HEK293T (cell line): ENCODE measurements around the gene LTBP1.

Source experiments
- CTCF ChIA-PET: fragments of 350-600 bp; formaldehyde crosslinking; extraction: SDS; loops from one replicate; lab custom pipeline; 2021; ENCODE audit warnings: antibody characterized with exemption, inconsistent platforms; lab: Yijun Ruan, JAX
- POLR2A ChIA-PET: fragments of 350-600 bp; formaldehyde crosslinking; extraction: SDS; loops from one replicate; lab custom pipeline; 2020; ENCODE audit warnings: antibody characterized with exemption, inconsistent platforms; lab: Yijun Ruan, JAX
- DNase-seq: peaks from one replicate; pipeline ENCODE4 v3.0.0; 2012; ENCODE audit warnings: mixed read lengths; ENCODE audit errors: extremely low spot score
- ARNT ChIP-seq: fragments of 450-650 bp; IDR thresholded peaks from 2 replicates; pipeline ENCODE4 v1.6.1; 2017; ENCODE audit warnings: mild to moderate bottlenecking
- BHLHE40 ChIP-seq: fragments of 450-650 bp; IDR thresholded peaks from 2 replicates; pipeline ENCODE4 v1.6.1; 2016; ENCODE audit warnings: mild to moderate bottlenecking, moderate library complexity, borderline replicate concordance
- CTBP1 ChIP-seq: fragments of 450-650 bp; IDR thresholded peaks from 2 replicates; pipeline ENCODE4 v1.6.1; 2016; ENCODE audit warnings: borderline replicate concordance
- ELF4 ChIP-seq: fragments of 450-650 bp; IDR thresholded peaks from 2 replicates; pipeline ENCODE4 v1.6.1; 2017; ENCODE audit warnings: antibody characterized with exemption
- FOXA1 ChIP-seq: fragments of 450-650 bp; IDR thresholded peaks from 2 replicates; pipeline ENCODE4 v1.6.1; 2016; ENCODE audit warnings: mild to moderate bottlenecking
- FOXK2 ChIP-seq: fragments of 450-650 bp; IDR thresholded peaks from 2 replicates; pipeline ENCODE4 v1.6.1; 2016; ENCODE audit warnings: mild to moderate bottlenecking
- FOXM1 ChIP-seq: fragments of 450-650 bp; IDR thresholded peaks from 2 replicates; pipeline ENCODE4 v1.6.1; 2017; ENCODE audit warnings: mild to moderate bottlenecking, borderline replicate concordance
- HDGF ChIP-seq: fragments of 450-650 bp; IDR thresholded peaks from 2 replicates; pipeline ENCODE4 v1.6.1; 2017; ENCODE audit warnings: antibody characterized with exemption, borderline replicate concordance
- L3MBTL2 ChIP-seq: fragments of 450-650 bp; conservative IDR thresholded peaks from 2 replicates; pipeline ENCODE4 v1.6.1; 2016; ENCODE audit warnings: mild to moderate bottlenecking
- LEF1 ChIP-seq: fragments of 450-650 bp; IDR thresholded peaks from 2 replicates; pipeline ENCODE4 v1.6.1; 2017; ENCODE audit warnings: mild to moderate bottlenecking, borderline replicate concordance
- NFRKB ChIP-seq: fragments of 450-650 bp; IDR thresholded peaks from 2 replicates; pipeline ENCODE4 v1.6.1; 2016; ENCODE audit warnings: mild to moderate bottlenecking, moderate library complexity
- PKNOX1 ChIP-seq: fragments of 450-650 bp; IDR thresholded peaks from 2 replicates; pipeline ENCODE4 v1.6.1; 2016
- SP1 ChIP-seq: fragments of 450-650 bp; IDR thresholded peaks from 2 replicates; pipeline ENCODE4 v1.6.1; 2017
- SUZ12 ChIP-seq: fragments of 450-650 bp; IDR thresholded peaks from 2 replicates; pipeline ENCODE4 v1.6.1; 2016; ENCODE audit warnings: mild to moderate bottlenecking
- TARDBP ChIP-seq: fragments of 450-650 bp; IDR thresholded peaks from 2 replicates; pipeline ENCODE4 v1.6.1; 2016
- ZNF384 ChIP-seq: fragments of 450-650 bp; IDR thresholded peaks from 2 replicates; pipeline ENCODE4 v1.6.1; 2016

The LTBP1 gene

DNA sequence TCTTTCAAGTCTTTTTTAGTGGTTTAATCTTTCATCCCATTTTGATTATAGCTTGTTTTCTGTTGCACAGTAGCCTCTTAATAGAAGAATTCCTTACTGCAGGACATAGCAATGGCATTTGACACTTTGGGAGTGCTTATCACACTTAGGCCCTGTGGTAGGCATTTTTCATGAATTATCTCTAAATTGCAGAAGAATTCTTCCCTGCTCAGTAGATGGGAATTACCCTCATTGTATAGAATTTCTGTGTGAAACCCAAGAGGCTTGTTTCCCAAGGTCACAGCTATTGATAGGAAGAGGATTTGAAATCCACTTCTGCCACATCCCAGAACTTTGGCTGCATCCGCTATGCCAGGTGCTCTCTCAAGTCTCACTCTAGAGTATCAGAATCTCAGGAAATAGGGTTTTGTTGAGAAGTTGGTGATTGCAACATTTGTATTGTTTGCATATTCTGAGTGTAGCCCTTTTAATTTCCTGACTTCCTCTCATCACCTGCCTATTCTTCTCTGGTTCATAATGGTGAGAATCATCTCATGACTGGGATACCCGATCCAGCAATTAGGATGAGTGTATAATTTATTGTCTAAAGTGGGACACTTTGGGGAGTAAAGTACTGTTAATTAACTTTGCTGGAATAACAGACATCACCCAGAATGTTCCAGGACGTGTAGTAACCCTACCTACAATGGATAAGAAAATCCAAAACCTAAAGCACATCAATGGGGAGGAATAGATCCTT lies 274.5 kb downstream of the LTBP1 start:
- ChIA-PET POLR2A (no interaction called here), CTCF (no interaction called here)
- no peak for TF ChIP-seq FOXM1
- TF ChIP-seq ZNF384, result no peak
- no peak for TF ChIP-seq FOXK2
- no peak for TF ChIP-seq NFRKB
- no peak for TF ChIP-seq CTBP1
- no peak for TF ChIP-seq HDGF
- TF ChIP-seq FOXA1, result no peak
- TF ChIP-seq ARNT, result no peak
- no peak for TF ChIP-seq SP1
- TF ChIP-seq PKNOX1, result no peak
- no peak for TF ChIP-seq LEF1
- no peak for TF ChIP-seq TARDBP
- TF ChIP-seq L3MBTL2, result no peak
- no peak for TF ChIP-seq ELF4
- no peak for TF ChIP-seq SUZ12
- no peak for TF ChIP-seq BHLHE40
- no peak for DNase-seq

DNA sequence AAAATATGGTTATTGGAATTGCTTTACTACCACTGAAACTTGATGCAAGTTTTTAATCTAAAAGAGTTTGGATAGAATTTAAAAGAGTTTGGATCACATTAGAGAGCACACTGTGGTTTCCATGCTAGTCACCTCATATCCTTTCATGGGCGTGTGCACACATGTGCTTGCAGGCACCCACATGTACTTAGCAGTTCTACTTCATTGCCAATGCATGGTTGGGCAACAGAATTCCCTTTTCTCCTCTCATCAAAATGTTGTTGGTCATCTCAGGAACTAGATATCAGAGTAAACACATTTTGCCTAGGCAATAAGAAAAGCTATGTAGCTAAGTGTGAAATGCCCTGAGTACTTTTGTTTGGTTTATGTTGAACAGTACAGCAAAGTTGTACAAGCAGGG lies 275.6 kb downstream of the LTBP1 start:
- no peak for TF ChIP-seq LEF1
- no peak for TF ChIP-seq FOXK2
- TF ChIP-seq FOXA1, result no peak
- TF ChIP-seq HDGF, result no peak
- no peak for TF ChIP-seq SP1
- no peak for TF ChIP-seq PKNOX1
- no peak for TF ChIP-seq L3MBTL2
- TF ChIP-seq ELF4, result no peak
- no peak for TF ChIP-seq ZNF384
- no peak for TF ChIP-seq FOXM1
- no peak for TF ChIP-seq ARNT
- no peak for DNase-seq
- POLR2A ChIA-PET, result interaction anchor here (0.8 kb wide), 1 partner anchor 9 kb away, joined by 3 read pairs; no protein-coding TSS in a partner anchor
- CTCF ChIA-PET, result no interaction called here

DNA sequence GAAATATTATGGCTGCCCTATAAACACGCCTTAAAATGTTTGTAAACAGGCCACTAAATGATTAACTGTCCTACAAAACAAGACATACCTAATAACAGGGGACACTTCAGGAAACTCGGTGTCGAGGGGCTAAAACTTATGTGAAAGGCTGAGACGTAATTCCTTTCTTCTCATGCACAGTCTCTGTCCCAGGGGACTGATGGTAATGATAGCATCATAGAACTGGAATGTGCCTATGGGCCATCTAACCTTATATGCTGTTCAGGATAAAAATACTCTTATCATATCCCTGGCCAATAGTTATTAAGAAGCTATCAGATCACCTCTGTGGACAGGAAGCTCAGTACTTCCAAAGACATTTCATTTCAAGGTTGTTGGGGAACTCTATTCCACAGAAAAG lies 277.1 kb downstream of the LTBP1 start:
- ChIA-PET POLR2A (no interaction called here), CTCF (no interaction called here)
- no peak for DNase-seq
- TF ChIP-seq SUZ12 (no peak), TARDBP (no peak), FOXA1 (no peak)

- ChIA-PET CTCF (no interaction called here), POLR2A (no interaction called here)
- TF ChIP-seq CTBP1 (no peak), SP1 (no peak), FOXA1 (no peak), L3MBTL2 (no peak), ZNF384 (no peak), ARNT (no peak), SUZ12 (no peak), NFRKB (no peak), LEF1 (no peak), ELF4 (no peak), TARDBP (no peak), FOXK2 (no peak), FOXM1 (no peak), BHLHE40 (no peak), PKNOX1 (no peak), HDGF (no peak)
- no peak for DNase-seq
Observed at GRCh38 chr2:33225350-33225749, 278.6 kb downstream of the LTBP1 start.

GRCh38 chr2:33226546-33226945 lies 279.8 kb downstream of the LTBP1 start:
- CTCF ChIA-PET, result no interaction called here
- no peak for DNase-seq
- POLR2A ChIA-PET, result no interaction called here
- TF ChIP-seq TARDBP (no peak), ELF4 (no peak), HDGF (no peak), PKNOX1 (no peak), FOXM1 (no peak), L3MBTL2 (no peak), ARNT (no peak)

- POLR2A ChIA-PET, result no interaction called here
- no peak for DNase-seq
- no peak for TF ChIP-seq PKNOX1
- CTCF ChIA-PET, result no interaction called here
Observed at GRCh38 chr2:33229646-33230045, 282.9 kb downstream of the LTBP1 start.
